IMR-90 (cell line): ENCODE data around the gene PRDM1. TPM values are rescaled to one million over a fixed set of nuclear protein-coding genes. Genes with fewer than 3 reads are reported as not detected.

ENCODE experiments used
- ATAC-seq: fragments of 200-7000 bp; cut with Tn5 transposase; 2 replicates; pipeline ENCODE4 v1.9.1; 2020; ENCODE audit warnings: low read depth, mild to moderate bottlenecking, moderate library complexity
- BruUV-seq: library from RNA; stranded (reverse); fragments of 400-500 nt; replicated peaks from 2 replicates; lab custom pipeline; 2021; lab: Mats Ljungman, UMichigan
- CTCF ChIA-PET: fragments of 300-600 bp; formaldehyde crosslinking; extraction: SDS; loops from one replicate; lab custom pipeline; 2021; ENCODE audit warnings: antibody characterized with exemption; lab: Yijun Ruan, JAX
- POLR2A ChIA-PET: fragments of 300-600 bp; sonication (Branson Sonifier 250); formaldehyde crosslinking; loops from one replicate; lab custom pipeline; 2022; ENCODE audit warnings: antibody characterized with exemption; ENCODE audit not compliant: unreplicated experiment; lab: Charles Lee
- DNase-seq: peaks from one replicate; pipeline ENCODE4 v3.0.0; 2013
- H2AFZ ChIP-seq: replicated peaks from 2 replicates; pipeline ENCODE3; 2013; ENCODE audit warnings: low read length, mild to moderate bottlenecking; ENCODE audit not compliant: poor library complexity
- H2AK5ac ChIP-seq: 2 replicates; pipeline ENCODE4 v1.6.1; 2013; ENCODE audit warnings: low read depth, low read length, inconsistent platforms
- H2AK9ac ChIP-seq: replicated peaks from 2 replicates; pipeline ENCODE3; 2013; ENCODE audit warnings: mild to moderate bottlenecking, low read depth, low read length, moderate library complexity; ENCODE audit not compliant: poor library complexity
- H2BK120ac ChIP-seq: 2 replicates; pipeline ENCODE4 v1.6.1; 2013; ENCODE audit warnings: low read depth, low read length, inconsistent platforms
- H2BK15ac ChIP-seq: 3 replicates; pipeline ENCODE4 v1.6.1; 2013; ENCODE audit warnings: low read depth, low read length, inconsistent platforms
- H2BK20ac ChIP-seq: 2 replicates; pipeline ENCODE4 v1.6.1; 2013; ENCODE audit warnings: low read depth, mild to moderate bottlenecking, inconsistent platforms, low read length, moderate library complexity
- H2BK5ac ChIP-seq: 2 replicates; pipeline ENCODE4 v1.6.1; 2013; ENCODE audit warnings: mild to moderate bottlenecking, low read depth, low read length, inconsistent platforms; ENCODE audit not compliant: poor library complexity, severe bottlenecking
- H3K14ac ChIP-seq: replicated peaks from 2 replicates; pipeline ENCODE4 v1.6.1; 2013; ENCODE audit warnings: low read depth, low read length, inconsistent platforms
- H3K18ac ChIP-seq: 2 replicates; pipeline ENCODE4 v1.6.1; 2013; ENCODE audit warnings: low read depth, low read length, control low read depth
- H3K23ac ChIP-seq: 2 replicates; pipeline ENCODE4 v1.6.1; 2013; ENCODE audit warnings: low read depth, low read length, inconsistent platforms
- H3K27ac ChIP-seq: 2 replicates; pipeline ENCODE4 v1.5.1; 2013; ENCODE audit warnings: mild to moderate bottlenecking, control low read depth, low read length; ENCODE audit not compliant: insufficient read depth
- H3K27me3 ChIP-seq: 2 replicates; pipeline ENCODE4 v1.6.1; 2013; ENCODE audit warnings: low read length; ENCODE audit not compliant: control insufficient read depth, insufficient read depth
- H3K36me3 ChIP-seq: 2 replicates; pipeline ENCODE4 v1.6.1; 2013; ENCODE audit warnings: low read length, mixed read lengths; ENCODE audit not compliant: control insufficient read depth, insufficient read depth
- H3K4ac ChIP-seq: 2 replicates; pipeline ENCODE4 v1.6.1; 2013; ENCODE audit warnings: low read depth, low read length, inconsistent platforms
- H3K4me1 ChIP-seq: 2 replicates; pipeline ENCODE4 v1.6.1; 2013; ENCODE audit warnings: low read length, mixed read lengths; ENCODE audit not compliant: control insufficient read depth, insufficient read depth
- H3K4me2 ChIP-seq: 2 replicates; pipeline ENCODE4 v1.6.1; 2013; ENCODE audit warnings: low read depth, mild to moderate bottlenecking, control low read depth, low read length, moderate library complexity
- H3K4me3 ChIP-seq: 2 replicates; pipeline ENCODE4 v1.5.1; 2013; ENCODE audit warnings: low read depth, mild to moderate bottlenecking, control low read depth, low read length, moderate library complexity; ENCODE audit not compliant: insufficient read depth
- H3K56ac ChIP-seq: 2 replicates; pipeline ENCODE4 v1.6.1; 2013; ENCODE audit warnings: low read length, inconsistent platforms; ENCODE audit not compliant: insufficient read depth; ENCODE audit errors: extremely low read depth
- H3K79me1 ChIP-seq, 2 experiments: 2 replicates each; pipeline ENCODE4 v1.6.1; 2013; ENCODE audit warnings: low read length in 2 of 2, inconsistent platforms in 1 of 2, low read depth in 1 of 2
- H3K9ac ChIP-seq: 2 replicates; pipeline ENCODE4 v1.6.1; 2013; ENCODE audit warnings: low read depth, low read length, control low read depth
- H3K9me1 ChIP-seq: 2 replicates; pipeline ENCODE4 v1.6.1; 2013; ENCODE audit warnings: low read length, inconsistent platforms; ENCODE audit not compliant: insufficient read depth
- H3K9me3 ChIP-seq: 2 replicates; pipeline ENCODE4 v1.6.1; 2013; ENCODE audit warnings: low read length; ENCODE audit not compliant: control insufficient read depth, insufficient read depth
- H4K20me1 ChIP-seq: 2 replicates; pipeline ENCODE4 v1.6.1; 2013; ENCODE audit warnings: low read length, inconsistent platforms; ENCODE audit not compliant: insufficient read depth
- H4K5ac ChIP-seq: 2 replicates; pipeline ENCODE4 v1.6.1; 2013; ENCODE audit warnings: mild to moderate bottlenecking, low read depth, low read length, control low read depth
- H4K8ac ChIP-seq, 2 experiments: 2 replicates each; pipeline ENCODE4 v1.6.1; 2013; ENCODE audit warnings: low read depth in 2 of 2, low read length in 2 of 2, control low read depth in 1 of 2, inconsistent platforms in 1 of 2
- H4K91ac ChIP-seq: 2 replicates; pipeline ENCODE4 v1.6.1; 2013; ENCODE audit warnings: low read depth, low read length, inconsistent platforms; ENCODE audit not compliant: insufficient read depth
- CEBPB ChIP-seq: IDR thresholded peaks from 2 replicates; pipeline ENCODE4 v1.6.1; 2012; ENCODE audit warnings: low read depth, low read length, improper control_type of control experiment
- CHD1 ChIP-seq: IDR thresholded peaks from 2 replicates; pipeline ENCODE4 v1.6.1; 2012; ENCODE audit warnings: low read depth, low read length, improper control_type of control experiment
- CTCF ChIP-seq: conservative IDR thresholded peaks from 2 replicates; pipeline ENCODE4 v1.5.1; 2012; ENCODE audit warnings: mild to moderate bottlenecking, low read depth, low read length, improper control_type of control experiment
- FOS ChIP-seq: fragments of 150-350 bp; IDR thresholded peaks from 2 replicates; pipeline ENCODE4 v1.6.1; 2016; ENCODE audit warnings: low read depth, low read length
- MAFK ChIP-seq: IDR thresholded peaks from 2 replicates; pipeline ENCODE4 v1.6.1; 2012; ENCODE audit warnings: low read depth, low read length, improper control_type of control experiment
- MAZ ChIP-seq: IDR thresholded peaks from 2 replicates; pipeline ENCODE4 v1.6.1; 2012; ENCODE audit warnings: low read depth, mild to moderate bottlenecking, low read length, improper control_type of control experiment, moderate library complexity, borderline replicate concordance
- POLR2A ChIP-seq: IDR thresholded peaks from 2 replicates; pipeline ENCODE4 v1.6.1; 2012; ENCODE audit warnings: mild to moderate bottlenecking, low read depth, low read length
- RAD21 ChIP-seq: IDR thresholded peaks from 2 replicates; pipeline ENCODE4 v1.6.1; 2012; ENCODE audit warnings: low read length, improper control_type of control experiment
- RCOR1 ChIP-seq: IDR thresholded peaks from 2 replicates; pipeline ENCODE4 v1.6.1; 2012; ENCODE audit warnings: mild to moderate bottlenecking, low read length, improper control_type of control experiment; ENCODE audit not compliant: insufficient replicate concordance
- RFX5 ChIP-seq: IDR thresholded peaks from 2 replicates; pipeline ENCODE4 v1.8.0; 2012; ENCODE audit warnings: low read depth, mild to moderate bottlenecking, low read length, moderate library complexity
- USF2 ChIP-seq: fragments of 150-350 bp; IDR thresholded peaks from 2 replicates; pipeline ENCODE4 v1.6.1; 2017; ENCODE audit warnings: mild to moderate bottlenecking, antibody characterized with exemption, low read length, low read depth
- WGBS, 2 experiments: methylation state at CpG; one replicate each; pipeline versions ENCODE4 v1.1.5 to v1.1.7; 2013; ENCODE audit warnings: missing lambda C conversion rate in 2 of 2; ENCODE audit not compliant: insufficient read length in 1 of 2; ENCODE audit errors: extremely low coverage in 2 of 2; 5-methylcytosine and 5-hydroxymethylcytosine counted together
- dilution Hi-C: fragments of 300-500 bp; cut with HindIII; formaldehyde crosslinking; loops from one replicate; pipeline ENCODE4 v1.14.3; 2018; ENCODE audit warnings: low sequenced_read_pairs; ENCODE audit not compliant: unreplicated experiment
- in situ Hi-C: fragments of 300-500 bp; cut with MboI; formaldehyde crosslinking; loops from 3 replicates; pipeline ENCODE4 v1.14.3; 2019; ENCODE audit warnings: low sequenced_read_pairs, inconsistent platforms, mixed read lengths
- intact Hi-C: fragments of 100-400 bp; cut with micrococcal nuclease; formaldehyde crosslinking; loops from 2 replicates; pipeline ENCODE4 v1.10.0; 2022
- polyA plus RNA-seq, 3 experiments: library from polyadenylated mRNA; depleted of rRNA; stranded (reverse); fragments of >200 nt; gene quantifications; 2 replicates each; pipeline ENCODE4 v1.2.3, GENCODE V29; 2012; ENCODE audit warnings: low replicate concordance in 1 of 3
- total RNA-seq: library from RNA; depleted of rRNA; stranded (reverse); fragments of >200 nt; gene quantifications from 2 replicates; pipeline ENCODE4 v1.2.3, GENCODE V29; 2012
- TF ChIP-seq, protein P1 (sequence below): fragments of 150-350 bp; IDR thresholded peaks from 2 replicates; pipeline ENCODE4 v1.6.1; 2016; ENCODE audit warnings: low read depth, mild to moderate bottlenecking, low read length, moderate library complexity, borderline replicate concordance

PRDM1 gene
- total and polyA plus RNA-seq, 2 of the 4 experiments (the other 2 are of a cell fraction) = 2.3 to 3.0 TPM

GRCh38 chr6:106141441-106142237 is 55.5 kb downstream of the PRDM1 start:
- Histone ChIP-seq H3K56ac (no peak overlapping the region), H3K9me3 (no peaks in the 10 kb centered on the region), H3K18ac (no peak overlapping the region), H3K4me2 (no peak overlapping the region), H3K9ac (no peak overlapping the region), H3K27me3 (no peaks in the 10 kb centered on the region), H3K4ac (no peak overlapping the region), H4K5ac (no peak overlapping the region), H3K23ac (no peak overlapping the region), H2BK20ac (no peak overlapping the region), H3K27ac (no peak overlapping the region), H3K36me3 (no peaks in the 10 kb centered on the region), H2BK5ac (no peak overlapping the region), H3K4me1 (peaks cover 8% of the 10 kb centered on the region), H2AFZ (no peak overlapping the region), H2BK120ac (no peak overlapping the region), H2AK5ac (no peak overlapping the region), H3K14ac (no peak overlapping the region), H4K91ac (no peak overlapping the region), H3K79me1 (no peaks in the 10 kb centered on the region), H2AK9ac (no peak overlapping the region), H3K9me1 (peaks cover 3% of the 10 kb centered on the region; the same call in 1 of the 2 replicates), H4K8ac (no peak overlapping the region), H2BK15ac (no peak overlapping the region), H3K4me3 (no peak overlapping the region), H4K20me1 (no peaks in the 10 kb centered on the region)
- dilution Hi-C loops (no loop called here), intact Hi-C loops (no loop called here), in situ Hi-C loops (no loop called here)
- TF ChIP-seq MAFK (no peak), CEBPB (no peak), USF2 (no peak), FOS (no peak), POLR2A (no peak), RAD21 (no peak), CHD1 (no peak), MAZ (no peak), CTCF (no peak), RCOR1 (no peak), RFX5 (no peak)
- TF ChIP-seq, protein P1, sequence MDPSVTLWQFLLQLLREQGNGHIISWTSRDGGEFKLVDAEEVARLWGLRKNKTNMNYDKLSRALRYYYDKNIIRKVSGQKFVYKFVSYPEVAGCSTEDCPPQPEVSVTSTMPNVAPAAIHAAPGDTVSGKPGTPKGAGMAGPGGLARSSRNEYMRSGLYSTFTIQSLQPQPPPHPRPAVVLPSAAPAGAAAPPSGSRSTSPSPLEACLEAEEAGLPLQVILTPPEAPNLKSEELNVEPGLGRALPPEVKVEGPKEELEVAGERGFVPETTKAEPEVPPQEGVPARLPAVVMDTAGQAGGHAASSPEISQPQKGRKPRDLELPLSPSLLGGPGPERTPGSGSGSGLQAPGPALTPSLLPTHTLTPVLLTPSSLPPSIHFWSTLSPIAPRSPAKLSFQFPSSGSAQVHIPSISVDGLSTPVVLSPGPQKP = no peak
- BruUV-seq = no TSS peak
- CTCF ChIA-PET = no interaction called here
- ATAC-seq (no peak), DNase-seq (no peak)
- WGBS, 2 experiments = no CpG with 5 or more reads among the region's 9 CpGs
- POLR2A ChIA-PET = no interaction called here
